BJ (cell line): ENCODE measurements around the gene PDE10A. TPM values are rescaled to one million over a fixed set of nuclear protein-coding genes. Genes with fewer than 3 reads are reported as not detected.

Source experiments
- CTCF ChIA-PET: fragments of 350-600 bp; formaldehyde crosslinking; extraction: SDS; loops from one replicate; lab custom pipeline; 2021; ENCODE audit warnings: antibody characterized with exemption, inconsistent platforms; lab: Yijun Ruan, JAX
- POLR2A ChIA-PET: fragments of 300-600 bp; sonication (Branson Sonifier 250); formaldehyde crosslinking; extraction: SDS; loops from one replicate; lab custom pipeline; 2021; ENCODE audit warnings: antibody characterized with exemption; lab: Charles Lee
- DNase-seq: peaks from one replicate; pipeline ENCODE4 v3.0.0-alpha.2; 2011; ENCODE audit warnings: low read depth
- H3K27me3 ChIP-seq: 2 replicates; pipeline ENCODE4 v1.6.0; 2011; ENCODE audit warnings: low read length; ENCODE audit not compliant: control insufficient read depth, insufficient read depth
- H3K36me3 ChIP-seq: 2 replicates; pipeline ENCODE4 v1.5.1; 2011; ENCODE audit warnings: low read length; ENCODE audit not compliant: control insufficient read depth, insufficient read depth
- H3K4me3 ChIP-seq: 2 replicates; pipeline ENCODE4 v1.5.1; 2011; ENCODE audit warnings: low read depth, mild to moderate bottlenecking, control low read depth, low read length
- polyA plus RNA-seq: library from polyadenylated mRNA; depleted of rRNA; stranded (reverse); fragments of >200 nt; gene quantifications from 2 replicates; pipeline ENCODE4 v1.2.3, GENCODE V29; 2011
- TF ChIP-seq, protein P1 (sequence below): IDR thresholded peaks from 2 replicates; pipeline ENCODE4 v1.5.1; 2011; ENCODE audit warnings: low read depth, mild to moderate bottlenecking, control low read depth, inconsistent platforms, low read length, moderate library complexity; ENCODE audit not compliant: insufficient read depth

Gene PDE10A
- polyA plus RNA-seq, 1 experiment, result 0.36 TPM

DNA sequence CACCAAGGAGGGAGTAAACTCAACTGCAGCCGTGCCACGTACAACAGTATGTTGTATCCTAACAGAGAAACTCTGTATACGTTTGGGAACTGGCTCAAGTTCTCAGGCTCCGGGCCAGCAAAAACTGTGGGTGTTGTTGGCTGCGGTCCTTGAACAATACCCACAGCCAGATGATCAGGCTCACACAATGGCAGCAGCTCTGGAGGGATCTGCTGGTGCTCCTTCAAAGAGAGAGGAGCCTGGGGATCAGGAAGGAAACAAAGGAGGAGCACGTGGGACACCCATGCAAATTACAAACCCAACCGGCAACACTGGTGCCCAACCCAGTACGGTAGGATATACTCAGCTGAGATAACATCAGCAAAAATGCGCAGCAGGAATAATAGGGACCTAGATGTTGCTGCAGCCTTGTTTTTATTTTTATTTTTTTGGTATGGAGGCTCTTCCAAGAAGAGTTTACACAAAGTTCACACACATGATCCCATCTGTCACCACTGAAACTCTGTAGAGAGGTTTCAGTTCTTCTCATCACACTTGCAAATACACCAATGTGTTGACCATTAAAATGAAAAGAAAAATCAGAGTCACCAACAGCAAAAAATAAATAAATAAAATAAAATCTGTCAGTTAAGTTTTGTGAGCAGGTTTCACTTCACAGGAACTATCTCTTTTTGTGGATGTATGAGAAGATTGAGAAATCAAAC is 41.2 kb upstream of the PDE10A start:
- TF ChIP-seq, protein P1, sequence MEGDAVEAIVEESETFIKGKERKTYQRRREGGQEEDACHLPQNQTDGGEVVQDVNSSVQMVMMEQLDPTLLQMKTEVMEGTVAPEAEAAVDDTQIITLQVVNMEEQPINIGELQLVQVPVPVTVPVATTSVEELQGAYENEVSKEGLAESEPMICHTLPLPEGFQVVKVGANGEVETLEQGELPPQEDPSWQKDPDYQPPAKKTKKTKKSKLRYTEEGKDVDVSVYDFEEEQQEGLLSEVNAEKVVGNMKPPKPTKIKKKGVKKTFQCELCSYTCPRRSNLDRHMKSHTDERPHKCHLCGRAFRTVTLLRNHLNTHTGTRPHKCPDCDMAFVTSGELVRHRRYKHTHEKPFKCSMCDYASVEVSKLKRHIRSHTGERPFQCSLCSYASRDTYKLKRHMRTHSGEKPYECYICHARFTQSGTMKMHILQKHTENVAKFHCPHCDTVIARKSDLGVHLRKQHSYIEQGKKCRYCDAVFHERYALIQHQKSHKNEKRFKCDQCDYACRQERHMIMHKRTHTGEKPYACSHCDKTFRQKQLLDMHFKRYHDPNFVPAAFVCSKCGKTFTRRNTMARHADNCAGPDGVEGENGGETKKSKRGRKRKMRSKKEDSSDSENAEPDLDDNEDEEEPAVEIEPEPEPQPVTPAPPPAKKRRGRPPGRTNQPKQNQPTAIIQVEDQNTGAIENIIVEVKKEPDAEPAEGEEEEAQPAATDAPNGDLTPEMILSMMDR, result no peak
- CTCF ChIA-PET, result no interaction called here
- Histone ChIP-seq H3K4me3 (no peak overlapping the region), H3K27me3 (no peaks in the 10 kb centered on the region), H3K36me3 (no peaks in the 10 kb centered on the region)
- POLR2A ChIA-PET, result no interaction called here
- DNase-seq, result no peak

GRCh38 chr6:165702669-165703068 is 39.6 kb upstream of the PDE10A start:
- POLR2A ChIA-PET, result no interaction called here
- DNase-seq, result no peak
- H3K4me3 ChIP-seq, result no peak overlapping the region
- H3K27me3 ChIP-seq, result no peaks in the 10 kb centered on the region
- H3K36me3 ChIP-seq, result no peaks in the 10 kb centered on the region
- CTCF ChIA-PET, result no interaction called here
- TF ChIP-seq, protein P1, result no peak

GRCh38 chr6:165701564-165702354 is 38.7 kb upstream of the PDE10A start:
- Histone ChIP-seq H3K36me3 (no peaks in the 10 kb centered on the region), H3K27me3 (no peaks in the 10 kb centered on the region), H3K4me3 (no peak overlapping the region)
- POLR2A ChIA-PET, result no interaction called here
- TF ChIP-seq, protein P1, result no peak
- CTCF ChIA-PET, result no interaction called here
- DNase-seq, result no peak

GRCh38 chr6:165701005-165701404 is 38.0 kb upstream of the PDE10A start:
- Histone ChIP-seq H3K36me3 (no peaks in the 10 kb centered on the region), H3K27me3 (no peaks in the 10 kb centered on the region), H3K4me3 (no peak overlapping the region)
- DNase-seq, result no peak
- ChIA-PET CTCF (no interaction called here), POLR2A (no interaction called here)
- TF ChIP-seq, protein P1, result no peak

- no peaks in the 10 kb centered on the region for H3K36me3 ChIP-seq
- CTCF ChIA-PET, result no interaction called here
- DNase-seq, result no peak
- no peak overlapping the region for H3K4me3 ChIP-seq
- H3K27me3 ChIP-seq, result no peaks in the 10 kb centered on the region
- TF ChIP-seq, protein P1, result no peak
- POLR2A ChIA-PET, result no interaction called here
These were observed 35.8 kb upstream of the PDE10A start for GRCh38 chr6:165698868-165699267.
